ENCODE measurements around the gene MYO1E.

GRCh38 chr15:59405079-59405478 is 32.4 kb upstream of the MYO1E start:
- TF ChIP-seq, protein P1, sequence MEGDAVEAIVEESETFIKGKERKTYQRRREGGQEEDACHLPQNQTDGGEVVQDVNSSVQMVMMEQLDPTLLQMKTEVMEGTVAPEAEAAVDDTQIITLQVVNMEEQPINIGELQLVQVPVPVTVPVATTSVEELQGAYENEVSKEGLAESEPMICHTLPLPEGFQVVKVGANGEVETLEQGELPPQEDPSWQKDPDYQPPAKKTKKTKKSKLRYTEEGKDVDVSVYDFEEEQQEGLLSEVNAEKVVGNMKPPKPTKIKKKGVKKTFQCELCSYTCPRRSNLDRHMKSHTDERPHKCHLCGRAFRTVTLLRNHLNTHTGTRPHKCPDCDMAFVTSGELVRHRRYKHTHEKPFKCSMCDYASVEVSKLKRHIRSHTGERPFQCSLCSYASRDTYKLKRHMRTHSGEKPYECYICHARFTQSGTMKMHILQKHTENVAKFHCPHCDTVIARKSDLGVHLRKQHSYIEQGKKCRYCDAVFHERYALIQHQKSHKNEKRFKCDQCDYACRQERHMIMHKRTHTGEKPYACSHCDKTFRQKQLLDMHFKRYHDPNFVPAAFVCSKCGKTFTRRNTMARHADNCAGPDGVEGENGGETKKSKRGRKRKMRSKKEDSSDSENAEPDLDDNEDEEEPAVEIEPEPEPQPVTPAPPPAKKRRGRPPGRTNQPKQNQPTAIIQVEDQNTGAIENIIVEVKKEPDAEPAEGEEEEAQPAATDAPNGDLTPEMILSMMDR (conservative IDR thresholded peaks at IDR 0.05 in 1 of 2, IDR thresholded peaks at IDR 0.05 in 1 of 2; ENCODE audit: extremely low read depth in 1 of 2, insufficient read depth in 1 of 2, low read depth in 1 of 2, low read length in 2 of 2), result no peak
- no peak for TF ChIP-seq EZH2 (IDR thresholded peaks at IDR 0.05; ENCODE audit: borderline replicate concordance, low read length)

All from mammary epithelial cell (primary cell).